HG03025 (cell line): Measurements from ENCODE around the gene TEX2.
"Not testable (repeated sequence)": the region's sequence is repeated elsewhere in the genome, so short reads cannot be mapped to it uniquely, and the experiment has no call there.

Source experiments
- ATAC-seq: cut with Tn5 transposase; IDR thresholded peaks from one replicate; pipeline ENCODE4 v1.9.1; 2021; ENCODE audit warnings: mild to moderate bottlenecking, moderate library complexity; ENCODE audit not compliant: unreplicated experiment, low FRiP score

The TEX2 gene

GRCh38 chr17:64216338-64217248 is 46.5 kb downstream of the TEX2 start:
- no peak for ATAC-seq

GRCh38 chr17:64216000-64216337 is 47.1 kb downstream of the TEX2 start:
- ATAC-seq: no peak

GRCh38 chr17:64214950-64215349 is 48.1 kb downstream of the TEX2 start:
- ATAC-seq: no peak

GRCh38 chr17:64213995-64214811 is 48.9 kb downstream of the TEX2 start:
- ATAC-seq: no peak

- no peak for ATAC-seq
Measured at GRCh38 chr17:64212122-64212521, 50.9 kb downstream of the TEX2 start.

- ATAC-seq: no peak
Measured at GRCh38 chr17:64209983-64210382, 53.1 kb downstream of the TEX2 start.

GRCh38 chr17:64209356-64209941 is 53.6 kb downstream of the TEX2 start:
- no peak for ATAC-seq

GRCh38 chr17:64208656-64209055 is 54.4 kb downstream of the TEX2 start:
- ATAC-seq: not testable (repeated sequence)

GRCh38 chr17:64205804-64206203 is 57.3 kb downstream of the TEX2 start:
- ATAC-seq: no peak

GRCh38 chr17:64203630-64204029 is 59.4 kb downstream of the TEX2 start:
- ATAC-seq: no peak

GRCh38 chr17:64202683-64203344 is 60.2 kb downstream of the TEX2 start:
- no peak for ATAC-seq

- ATAC-seq: no peak
Measured at GRCh38 chr17:64200080-64201032, 62.7 kb downstream of the TEX2 start.

- no peak for ATAC-seq
Measured at GRCh38 chr17:64198331-64199090, 64.5 kb downstream of the TEX2 start.

GRCh38 chr17:64196601-64197000 is 66.5 kb downstream of the TEX2 start:
- no peak for ATAC-seq

GRCh38 chr17:64193561-64193960 is 69.5 kb downstream of the TEX2 start:
- no peak for ATAC-seq

GRCh38 chr17:64192589-64192988 is 70.5 kb downstream of the TEX2 start:
- ATAC-seq: no peak

- no peak for ATAC-seq
Measured at GRCh38 chr17:64190472-64190871, 72.6 kb downstream of the TEX2 start.

GRCh38 chr17:64188088-64188487 is 75.0 kb downstream of the TEX2 start:
- no peak for ATAC-seq
